Measurements from ENCODE around the gene NKD2.

DNA sequence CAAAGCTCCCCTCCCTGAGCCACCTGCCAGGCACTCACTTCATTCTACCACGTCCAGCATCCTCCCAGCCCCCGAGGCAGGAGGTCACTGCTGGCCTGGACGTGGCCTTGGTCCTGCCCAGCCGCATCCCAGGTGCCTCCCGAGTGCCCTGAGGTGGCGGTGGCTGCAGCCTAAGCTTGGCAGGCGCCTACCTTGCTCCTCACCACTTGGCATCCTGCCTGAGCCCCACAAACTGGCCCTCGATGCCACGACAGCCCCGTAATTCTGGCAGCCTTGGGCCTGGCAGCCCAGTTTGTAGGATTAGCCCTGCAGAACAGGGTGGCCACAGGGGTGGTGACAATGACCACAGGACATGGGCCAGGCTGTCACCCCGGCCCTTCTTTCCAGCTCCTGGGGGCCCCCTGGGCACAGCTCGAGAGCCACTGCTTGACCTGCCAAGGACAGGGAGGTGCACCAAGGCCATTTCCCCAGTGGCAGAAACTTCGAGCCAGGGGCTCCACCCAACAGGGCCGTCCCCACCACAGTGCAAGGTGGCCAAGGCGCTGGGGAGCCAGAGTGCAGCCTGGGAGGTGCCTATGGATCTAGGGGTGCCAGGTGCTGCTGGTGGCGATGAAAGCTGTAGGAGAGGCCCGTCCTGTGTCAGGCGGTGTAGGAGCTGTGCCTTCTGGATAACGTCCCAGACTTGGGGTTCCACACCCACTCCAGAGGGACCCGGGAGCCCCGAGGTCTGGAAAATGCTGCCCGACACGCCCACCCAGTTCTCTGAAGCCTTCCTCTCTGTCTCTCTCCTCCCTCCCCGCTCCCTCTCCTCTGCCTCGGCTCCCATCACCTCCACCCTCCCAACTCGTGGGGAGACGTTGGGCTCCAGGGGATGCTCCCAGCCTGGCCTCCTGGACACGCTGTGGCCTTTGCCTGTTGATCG, 18.4 kb downstream of the NKD2 start:
- TF ChIP-seq, protein P1, sequence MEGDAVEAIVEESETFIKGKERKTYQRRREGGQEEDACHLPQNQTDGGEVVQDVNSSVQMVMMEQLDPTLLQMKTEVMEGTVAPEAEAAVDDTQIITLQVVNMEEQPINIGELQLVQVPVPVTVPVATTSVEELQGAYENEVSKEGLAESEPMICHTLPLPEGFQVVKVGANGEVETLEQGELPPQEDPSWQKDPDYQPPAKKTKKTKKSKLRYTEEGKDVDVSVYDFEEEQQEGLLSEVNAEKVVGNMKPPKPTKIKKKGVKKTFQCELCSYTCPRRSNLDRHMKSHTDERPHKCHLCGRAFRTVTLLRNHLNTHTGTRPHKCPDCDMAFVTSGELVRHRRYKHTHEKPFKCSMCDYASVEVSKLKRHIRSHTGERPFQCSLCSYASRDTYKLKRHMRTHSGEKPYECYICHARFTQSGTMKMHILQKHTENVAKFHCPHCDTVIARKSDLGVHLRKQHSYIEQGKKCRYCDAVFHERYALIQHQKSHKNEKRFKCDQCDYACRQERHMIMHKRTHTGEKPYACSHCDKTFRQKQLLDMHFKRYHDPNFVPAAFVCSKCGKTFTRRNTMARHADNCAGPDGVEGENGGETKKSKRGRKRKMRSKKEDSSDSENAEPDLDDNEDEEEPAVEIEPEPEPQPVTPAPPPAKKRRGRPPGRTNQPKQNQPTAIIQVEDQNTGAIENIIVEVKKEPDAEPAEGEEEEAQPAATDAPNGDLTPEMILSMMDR (IDR thresholded peaks at IDR 0.05) = no peak
- TF ChIP-seq POLR2A (IDR thresholded peaks at IDR 0.05) = no peak

All from testis (tissue), 2 donors.